GM23338 (cell line): ENCODE measurements around the gene PPAN. TPM values are rescaled to one million over a fixed set of nuclear protein-coding genes. Genes with fewer than 3 reads are reported as not detected.

Source experiments
- ATAC-seq: fragments of 200-7000 bp; cut with Tn5 transposase; 3 replicates; pipeline ENCODE4 v1.9.1; 2020
- DNase-seq: peaks from one replicate; pipeline ENCODE4 v3.0.0-alpha.2; 2015; ENCODE audit warnings: low spot score
- H2AFZ ChIP-seq: fragments of 200-600 bp; sonication (generic); 2 replicates; pipeline ENCODE4 v1.8.0; 2016; ENCODE audit warnings: antibody characterized with exemption, mild to moderate bottlenecking, moderate library complexity
- H3F3A ChIP-seq: fragments of 200-600 bp; sonication (generic); replicated peaks from 2 replicates; pipeline ENCODE4 v1.8.0; 2017; ENCODE audit warnings: antibody characterized with exemption, mixed run types, low read depth
- H3K27ac ChIP-seq: fragments of 200-600 bp; sonication (generic); 2 replicates; pipeline ENCODE4 v1.6.1; 2016; ENCODE audit warnings: low read depth
- H3K27me3 ChIP-seq: fragments of 200-600 bp; sonication (generic); 2 replicates; pipeline ENCODE4 v1.8.0; 2016; ENCODE audit warnings: mild to moderate bottlenecking, mixed run types, moderate library complexity; ENCODE audit not compliant: insufficient read depth
- H3K36me3 ChIP-seq: fragments of 200-600 bp; sonication (generic); 2 replicates; pipeline ENCODE4 v1.8.0; 2016; ENCODE audit warnings: mild to moderate bottlenecking; ENCODE audit not compliant: insufficient read depth
- H3K4me1 ChIP-seq: fragments of 200-600 bp; sonication (generic); 2 replicates; pipeline ENCODE4 v1.8.0; 2016; ENCODE audit warnings: mild to moderate bottlenecking, moderate library complexity; ENCODE audit not compliant: insufficient read depth
- H3K4me2 ChIP-seq: fragments of 200-600 bp; sonication (generic); 2 replicates; pipeline ENCODE4 v1.7.1; 2017; ENCODE audit warnings: mixed run types
- H3K4me3 ChIP-seq: fragments of 200-600 bp; sonication (generic); 2 replicates; pipeline ENCODE4 v1.6.1; 2016; ENCODE audit warnings: mixed run types
- H3K79me2 ChIP-seq: fragments of 200-600 bp; sonication (generic); replicated peaks from 2 replicates; pipeline ENCODE4 v1.8.0; 2017; ENCODE audit warnings: mild to moderate bottlenecking; ENCODE audit not compliant: insufficient read depth
- H3K9me2 ChIP-seq: fragments of 200-600 bp; sonication (generic); 2 replicates; pipeline ENCODE4 v1.8.0; 2017; ENCODE audit not compliant: insufficient read depth
- H4K20me1 ChIP-seq: fragments of 200-600 bp; sonication (generic); replicated peaks from 2 replicates; pipeline ENCODE4 v1.8.0; 2017; ENCODE audit warnings: mild to moderate bottlenecking; ENCODE audit not compliant: insufficient read depth
- H3K27ac Mint-ChIP-seq: 2 replicates; pipeline ENCODE4 v1.8.0; 2020; ENCODE audit warnings: inconsistent platforms, mild to moderate bottlenecking, moderate library complexity, mixed read lengths
- H3K27me3 Mint-ChIP-seq: 3 replicates; pipeline ENCODE4 v1.8.0; 2022; ENCODE audit warnings: low read depth, mild to moderate bottlenecking, moderate library complexity, mixed read lengths, inconsistent platforms; ENCODE audit not compliant: insufficient read depth, poor library complexity
- H3K36me3 Mint-ChIP-seq: 3 replicates; pipeline ENCODE4 v1.8.0; 2021; ENCODE audit warnings: low read depth, mild to moderate bottlenecking, inconsistent platforms, moderate library complexity, mixed read lengths
- H3K4me1 Mint-ChIP-seq: 3 replicates; pipeline ENCODE4 v1.8.0; 2020; ENCODE audit warnings: mild to moderate bottlenecking, inconsistent platforms, mixed read lengths
- H3K4me3 Mint-ChIP-seq: 3 replicates; pipeline ENCODE4 v1.8.0; 2021; ENCODE audit warnings: moderate library complexity, mild to moderate bottlenecking, inconsistent platforms, mixed read lengths
- H3K9me3 Mint-ChIP-seq: 3 replicates; pipeline ENCODE4 v1.8.0; 2020; ENCODE audit warnings: moderate library complexity, mild to moderate bottlenecking, inconsistent platforms, mixed read lengths
- CREB1 ChIP-seq: fragments of 250-450 bp; sonication (Bioruptor Pico); IDR thresholded peaks from 2 replicates; pipeline ENCODE4 v1.5.0; 2020; ENCODE audit warnings: low read depth, mild to moderate bottlenecking, moderate library complexity
- CTCF ChIP-seq, 2 experiments: fragments of 200-600 bp in 1 of 2; sonication (generic) in 1 of 2; conservative IDR thresholded peaks; 2 replicates each; pipeline versions ENCODE4 v1.5.1 to v1.6.1; 2016 to 2017; ENCODE audit warnings: antibody characterized with exemption in 2 of 2, low read depth in 2 of 2, mild to moderate bottlenecking in 2 of 2, moderate library complexity in 1 of 2
- ETS1 ChIP-seq: IDR thresholded peaks from 2 replicates; pipeline ENCODE4 v1.6.1; 2016; ENCODE audit warnings: antibody characterized with exemption
- EZH2phosphoT487 ChIP-seq: fragments of 200-600 bp; sonication (generic); IDR thresholded peaks from one replicate; pipeline ENCODE4 v1.8.1; 2018; ENCODE audit warnings: antibody characterized with exemption; ENCODE audit not compliant: unreplicated experiment
- STAT1 ChIP-seq: IDR thresholded peaks from one replicate; pipeline ENCODE4 v1.6.1; 2016; ENCODE audit warnings: antibody characterized with exemption; ENCODE audit not compliant: unreplicated experiment
- ZNF462 ChIP-seq: fragments of 250-450 bp; sonication (Bioruptor Pico); IDR thresholded peaks from 2 replicates; pipeline ENCODE4 v1.5.0; 2020; ENCODE audit warnings: mild to moderate bottlenecking, moderate library complexity
- polyA plus RNA-seq: library from polyadenylated mRNA; unstranded; fragments of >200 nt; fragmentation: Nextera tagmentation; extraction: Ambion mirVana; gene quantifications from 2 replicates; pipeline ENCODE4 v1.2.1, GENCODE V29; 2016
- total RNA-seq: library from RNA; depleted of rRNA; stranded (reverse); fragments of >200 nt; shearing (Covaris generic); gene quantifications from 2 replicates; pipeline ENCODE4 v1.2.3, GENCODE V29; 2014

The PPAN gene
- total and polyA plus RNA-seq, 2 experiments from 2014 or later: 71.8 to 81.9 TPM

DNA sequence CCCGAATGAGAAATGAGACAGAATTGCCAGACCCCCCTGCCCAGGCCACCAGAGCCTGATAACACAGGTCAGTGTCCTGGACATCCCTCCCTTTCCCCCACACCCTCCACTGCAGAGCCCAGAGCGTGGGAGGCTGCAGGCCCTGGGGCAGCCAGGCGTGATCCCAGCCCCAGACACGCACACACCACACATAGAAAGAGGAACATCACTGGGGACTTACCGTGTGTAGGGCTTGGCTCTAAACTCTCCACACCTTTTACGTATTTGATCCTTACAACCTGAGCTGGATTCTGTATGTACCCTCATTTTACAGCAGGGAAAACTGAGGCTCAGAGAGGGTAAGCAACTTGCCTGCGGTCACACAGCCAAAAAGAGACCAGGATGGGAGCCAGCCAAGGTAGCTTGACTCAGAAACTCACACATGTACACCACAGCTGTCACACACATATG, 3.4 kb upstream of the PPAN start (continued):
- no peak for TF ChIP-seq ZNF462 (CRISPR knock-in tag)

DNA sequence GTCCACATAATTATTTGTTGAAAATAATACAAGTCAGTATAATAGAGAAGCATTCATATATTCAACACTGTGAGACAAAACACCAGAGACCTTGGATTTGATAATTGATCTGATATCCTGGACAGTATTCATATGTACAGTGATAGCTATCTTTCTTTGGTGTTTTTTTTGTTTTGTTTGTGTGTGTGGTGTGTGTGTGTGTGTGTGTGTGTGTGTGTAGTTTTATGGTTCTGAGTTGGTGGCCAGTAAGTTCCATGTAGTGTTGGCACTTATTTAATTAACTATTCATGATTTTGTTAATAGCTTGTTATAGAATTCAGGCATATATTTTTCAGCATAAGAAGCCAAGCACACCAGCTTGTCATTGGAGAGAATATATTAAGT, 2.0 kb upstream of the PPAN start:
- Histone ChIP-seq H2AFZ (no peak overlapping the region), H3K79me2 (peaks cover 24% of the 10 kb centered on the region), H3K27ac (no peak overlapping the region), H3K4me3 (no peak overlapping the region), H3K9me2 (no peaks in the 10 kb centered on the region), H3K4me1 (peaks cover 7% of the 10 kb centered on the region; the same call in 1 of the 2 replicates), H3K27me3 (no peaks in the 10 kb centered on the region), H4K20me1 (0 out of 2 replicates have a peak, but pooled peaks cover 3% of the 10 kb centered on the region), H3K36me3 (peaks cover 21% of the 10 kb centered on the region), H3F3A (peaks cover 14% of the 10 kb centered on the region; the same call in 1 of the 2 replicates), H3K4me2 (no peak overlapping the region)
- Mint-ChIP-seq H3K27me3 (peaks cover 14% of the 10 kb centered on the region), H3K27ac (no peak overlapping the region), H3K4me1 (peaks cover 7% of the 10 kb centered on the region), H3K36me3 (peaks cover 26% of the 10 kb centered on the region), H3K9me3 (no peaks in the 10 kb centered on the region), H3K4me3 (no peak overlapping the region)
- ATAC-seq (no peak), DNase-seq (no peak)
- TF ChIP-seq CTCF (conservative IDR thresholded peaks at IDR 0.05; ENCODE audit: low read depth in 2 of 2) (no peak), CREB1 (CRISPR knock-in tag) (no peak), EZH2phosphoT487 (no peak), ETS1 (no peak), ZNF462 (CRISPR knock-in tag) (no peak), STAT1 (no peak)
